Common myeloid progenitor, CD34-positive (primary cell): Measurements from ENCODE around the gene HELZ.
"Not testable (repeated sequence)": the region's sequence is repeated elsewhere in the genome, so short reads cannot be mapped to it uniquely, and the experiment has no call there.

Source experiments
- CTCF ChIA-PET: fragments of 350-600 bp; sonication (Branson Sonifier 250); formaldehyde crosslinking; loops from one replicate; lab custom pipeline; 2021; ENCODE audit warnings: antibody characterized with exemption; lab: Charles Lee
- POLR2A ChIA-PET: fragments of 350-600 bp; sonication (Branson Sonifier 250); formaldehyde crosslinking; loops from one replicate; lab custom pipeline; 2021; ENCODE audit warnings: antibody characterized with exemption; lab: Charles Lee
- DNase-seq, 3 donors: peaks; one replicate each; pipeline versions ENCODE4 v3.0.0 to v3.0.0-alpha.2; 2013
- H3K27ac ChIP-seq, 2 experiments: 1 replicate in 1 of 2; 2 replicates in 1 of 2; pipeline ENCODE4 v1.7.0; 2013; ENCODE audit warnings: inconsistent platforms in 2 of 2, low read length in 2 of 2, mild to moderate bottlenecking in 2 of 2, low read depth in 1 of 2, moderate library complexity in 1 of 2; ENCODE audit not compliant: severe bottlenecking in 2 of 2, insufficient read depth in 1 of 2, poor library complexity in 1 of 2
- H3K27me3 ChIP-seq, 5 experiments: replicated peaks in 2 of 5; 1 replicate in 3 of 5; 2 replicates in 2 of 5; pipeline versions ENCODE4 v1.6.1 to v1.7.0; 2013; ENCODE audit warnings: low read length in 4 of 5, mild to moderate bottlenecking in 2 of 5, moderate library complexity in 2 of 5, inconsistent platforms in 1 of 5; ENCODE audit not compliant: insufficient read depth in 5 of 5, control insufficient read depth in 4 of 5
- H3K36me3 ChIP-seq, 4 experiments: 1 replicate in 2 of 4; 2 replicates in 2 of 4; pipeline versions ENCODE4 v1.6.1 to v1.7.0; 2013; ENCODE audit warnings: low read length in 3 of 4, control low read depth in 1 of 4, mild to moderate bottlenecking in 1 of 4; ENCODE audit not compliant: control insufficient read depth in 4 of 4, insufficient read depth in 4 of 4
- H3K4me1 ChIP-seq, 4 experiments: 1 replicate in 3 of 4; 2 replicates in 1 of 4; pipeline versions ENCODE4 v1.6.1 to v1.7.1; 2013; ENCODE audit warnings: low read length in 3 of 4, mild to moderate bottlenecking in 3 of 4, control low read depth in 1 of 4, inconsistent platforms in 1 of 4, moderate library complexity in 1 of 4; ENCODE audit not compliant: control insufficient read depth in 4 of 4, insufficient read depth in 4 of 4; ENCODE audit errors: control extremely low read depth in 1 of 4
- H3K4me3 ChIP-seq, 7 experiments: 1 replicate in 4 of 7; 2 replicates in 3 of 7; pipeline versions ENCODE4 v1.5.1 to v1.7.0; 2013; ENCODE audit warnings: mild to moderate bottlenecking in 7 of 7, low read length in 6 of 7, moderate library complexity in 6 of 7, inconsistent platforms in 2 of 7, low read depth in 2 of 7, control low read depth in 1 of 7; ENCODE audit not compliant: insufficient read depth in 4 of 7, control insufficient read depth in 1 of 7; ENCODE audit errors: extremely low read depth in 1 of 7
- H3K9me3 ChIP-seq, 5 experiments: 1 replicate in 4 of 5; 2 replicates in 1 of 5; pipeline versions ENCODE4 v1.6.1 to v1.7.1; 2013; ENCODE audit warnings: low read length in 4 of 5, mild to moderate bottlenecking in 2 of 5, inconsistent platforms in 1 of 5, low read depth in 1 of 5, moderate library complexity in 1 of 5; ENCODE audit not compliant: control insufficient read depth in 4 of 5, insufficient read depth in 2 of 5; ENCODE audit errors: control extremely low read depth in 1 of 5
- WGBS: methylation state at CpG from one replicate; pipeline ENCODE4 v1.1.5; 2013; ENCODE audit not compliant: insufficient coverage; 5-methylcytosine and 5-hydroxymethylcytosine counted together

HELZ gene

DNA sequence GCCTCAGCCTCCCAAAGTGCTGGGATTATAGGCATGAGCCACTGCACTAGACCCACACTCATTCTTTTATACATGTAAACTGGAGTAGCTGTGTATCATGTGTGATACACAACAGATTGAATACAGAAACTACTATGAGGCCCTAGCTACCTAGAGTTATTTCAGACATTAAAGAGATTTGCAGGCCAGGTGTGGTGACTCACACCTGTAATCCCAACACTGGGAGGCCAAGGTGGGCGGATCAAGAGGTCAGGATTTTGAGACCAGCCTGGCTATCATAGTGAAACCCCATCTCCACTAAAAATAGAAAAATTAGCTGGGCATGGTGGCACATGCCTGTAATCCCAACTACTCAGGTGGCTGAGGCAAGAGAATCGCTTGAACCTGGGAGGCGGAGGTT is 41.8 kb upstream of the HELZ start:
- DNase-seq, H3K4me3 ChIP-seq, POLR2A ChIA-PET, H3K27ac ChIP-seq, H3K9me3 ChIP-seq, H3K4me1 ChIP-seq, H3K27me3 ChIP-seq, H3K36me3 ChIP-seq: not testable (repeated sequence)
- 80% methylated on average over 1 of the region's 3 CpGs for WGBS
- CTCF ChIA-PET = interaction anchor here (1.0 to 1.3 kb wide), 3 partner anchors 30 to 92 kb away, joined by 3 to 4 read pairs (median 3); no protein-coding TSS in a partner anchor

GRCh38 chr17:67285360-67285759 is 40.4 kb upstream of the HELZ start:
- H3K27me3 ChIP-seq = no peaks in the 10 kb centered on the region
- H3K4me3 ChIP-seq = no peak overlapping the region
- H3K36me3 ChIP-seq = no peaks in the 10 kb centered on the region
- H3K4me1 ChIP-seq = peaks cover 0 to 7% (median 6%) of the 10 kb centered on the region in 4 experiments
- no peak overlapping the region for H3K27ac ChIP-seq
- CTCF ChIA-PET = interaction anchor here (0.6 kb wide), 1 partner anchor 20 kb away, joined by 3 read pairs; no protein-coding TSS in a partner anchor
- no peak for DNase-seq
- no peaks in the 10 kb centered on the region for H3K9me3 ChIP-seq
- no CpG with 5 or more reads among the region's 1 CpG for WGBS
- POLR2A ChIA-PET = no interaction called here

- no peaks in the 10 kb centered on the region for H3K27me3 ChIP-seq
- H3K4me3 ChIP-seq = no peak overlapping the region
- H3K36me3 ChIP-seq = no peaks in the 10 kb centered on the region
- H3K9me3 ChIP-seq = no peaks in the 10 kb centered on the region
- no peaks in the 10 kb centered on the region for H3K4me1 ChIP-seq
- CTCF ChIA-PET = interaction anchor here (1.1 to 1.9 kb wide), 2 partner anchors 11 to 24 kb away, joined by 3 to 7 read pairs; no protein-coding TSS in a partner anchor
- POLR2A ChIA-PET = no interaction called here
- no peak overlapping the region for H3K27ac ChIP-seq
- no peak for DNase-seq
- WGBS = 73% methylated on average over 2 of the region's 5 CpGs
Observed at GRCh38 chr17:67283731-67284516, 38.9 kb upstream of the HELZ start.

- CTCF ChIA-PET = interaction anchor here (0.8 to 1.9 kb wide), 4 partner anchors 12 to 28 kb away, joined by 3 to 6 read pairs (median 4); no protein-coding TSS in a partner anchor
- DNase-seq = no peak
- no peaks in the 10 kb centered on the region for H3K36me3 ChIP-seq
- H3K27ac ChIP-seq = no peak overlapping the region
- POLR2A ChIA-PET = no interaction called here
- no peaks in the 10 kb centered on the region for H3K9me3 ChIP-seq
- H3K4me3 ChIP-seq = no peak overlapping the region
- 91% methylated on average over 5 of the region's 8 CpGs for WGBS
- no peaks in the 10 kb centered on the region for H3K4me1 ChIP-seq
- H3K27me3 ChIP-seq = no peaks in the 10 kb centered on the region
Observed at GRCh38 chr17:67281743-67282142, 36.7 kb upstream of the HELZ start.

GRCh38 chr17:67281053-67281452 is 36.1 kb upstream of the HELZ start:
- no peak overlapping the region for H3K4me3 ChIP-seq
- no peaks in the 10 kb centered on the region for H3K36me3 ChIP-seq
- DNase-seq = no peak
- ChIA-PET POLR2A (no interaction called here), CTCF (interaction anchor here (0.8 to 1.9 kb wide), 2 partner anchors 12 to 13 kb away, joined by 4 to 6 read pairs; no protein-coding TSS in a partner anchor)
- WGBS = 77% methylated on average over 3 of the region's 3 CpGs
- H3K27me3 ChIP-seq = no peaks in the 10 kb centered on the region
- H3K9me3 ChIP-seq = no peaks in the 10 kb centered on the region
- H3K27ac ChIP-seq = no peak overlapping the region
- H3K4me1 ChIP-seq = no peaks in the 10 kb centered on the region

DNA sequence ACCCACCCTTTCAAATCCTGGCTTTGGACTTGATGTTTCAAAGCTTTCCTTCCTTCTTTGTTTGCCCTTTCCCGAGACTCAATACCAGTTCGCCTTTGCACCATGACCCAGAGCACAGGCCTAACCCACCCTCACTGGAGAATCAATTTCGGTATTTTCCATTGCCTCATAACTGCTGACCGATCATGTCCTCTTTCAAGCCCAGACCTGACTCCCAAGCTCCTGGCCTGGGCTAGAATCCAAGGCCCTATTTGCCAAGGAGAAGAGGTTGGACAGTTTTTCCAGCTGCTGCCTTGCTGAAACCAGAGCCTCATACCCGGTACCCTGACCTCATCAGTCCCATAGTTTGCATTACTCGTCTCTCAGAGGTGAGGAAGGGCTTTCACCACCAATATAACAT is 35.3 kb upstream of the HELZ start:
- WGBS = 92% methylated on average over 4 of the region's 6 CpGs
- no peak overlapping the region for H3K27ac ChIP-seq
- no peaks in the 10 kb centered on the region for H3K4me1 ChIP-seq
- no peak for DNase-seq
- H3K27me3 ChIP-seq = no peaks in the 10 kb centered on the region
- no peaks in the 10 kb centered on the region for H3K36me3 ChIP-seq
- H3K9me3 ChIP-seq = no peaks in the 10 kb centered on the region
- H3K4me3 ChIP-seq = no peak overlapping the region
- POLR2A ChIA-PET = no interaction called here
- CTCF ChIA-PET = no interaction called here

DNA sequence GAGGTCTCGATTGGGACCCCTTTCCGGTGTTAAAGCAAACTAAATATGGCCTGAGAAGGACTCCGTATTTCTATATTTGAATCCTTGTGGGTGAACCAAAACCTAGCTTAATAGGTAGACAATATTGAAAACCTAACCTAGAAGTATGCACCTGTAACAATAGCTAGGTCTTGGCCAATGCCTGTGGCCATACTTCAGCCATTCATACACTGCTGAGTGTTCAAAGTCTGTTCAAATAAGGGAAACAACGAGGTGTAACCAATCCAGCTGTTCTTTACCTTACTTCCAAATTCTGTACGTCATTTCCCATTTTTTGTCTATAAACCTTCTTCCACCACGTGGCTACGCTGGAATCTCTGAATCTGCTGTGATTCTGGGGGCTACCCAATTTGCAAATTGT is 34.1 kb upstream of the HELZ start:
- Histone ChIP-seq H3K4me3 (no peak overlapping the region), H3K27ac (no peak overlapping the region), H3K27me3 (no peaks in the 10 kb centered on the region), H3K36me3 (no peaks in the 10 kb centered on the region), H3K9me3 (no peaks in the 10 kb centered on the region), H3K4me1 (no peaks in the 10 kb centered on the region)
- POLR2A ChIA-PET = no interaction called here
- DNase-seq = no peak
- CTCF ChIA-PET = interaction anchor here (0.7 kb wide), 1 partner anchor 10 kb away, joined by 3 read pairs; no protein-coding TSS in a partner anchor
- 87% methylated on average over 7 of the region's 7 CpGs for WGBS
